ENCODE measurements around the gene TRIO. TPM values are rescaled to one million over a fixed set of nuclear protein-coding genes. Genes with fewer than 3 reads are reported as not detected.
"Not testable (repeated sequence)": the region's sequence is repeated elsewhere in the genome, so short reads cannot be mapped to it uniquely, and the experiment has no call there.

TRIO gene
- total RNA-seq, 1 donor, result 410 TPM

- no peak for TF ChIP-seq CTCF (IDR thresholded peaks at IDR 0.05; ENCODE audit: insufficient read depth, low read depth, low read length)
- no peak for DNase-seq (ENCODE audit: low read depth)
- H3K4me3 ChIP-seq (ENCODE audit: low read depth, low read length), result no peak overlapping the region
Measured at GRCh38 chr5:14534773-14535172, 391.6 kb downstream of the TRIO start.

- TF ChIP-seq CTCF (IDR thresholded peaks at IDR 0.05; ENCODE audit: insufficient read depth, low read depth, low read length), result no peak
- H3K4me3 ChIP-seq (ENCODE audit: low read depth, low read length), result no peak overlapping the region
- DNase-seq (ENCODE audit: low read depth), result no peak
Measured at GRCh38 chr5:14545308-14545707, 402.2 kb downstream of the TRIO start.

GRCh38 chr5:14545862-14546261 is 402.7 kb downstream of the TRIO start:
- no peak overlapping the region for H3K4me3 ChIP-seq (ENCODE audit: low read depth, low read length)
- no peak for DNase-seq (ENCODE audit: low read depth)
- TF ChIP-seq CTCF (IDR thresholded peaks at IDR 0.05; ENCODE audit: insufficient read depth, low read depth, low read length), result no peak

GRCh38 chr5:14547666-14548065 is 404.5 kb downstream of the TRIO start:
- no peak for TF ChIP-seq CTCF (IDR thresholded peaks at IDR 0.05; ENCODE audit: insufficient read depth, low read depth, low read length)
- DNase-seq (ENCODE audit: low read depth), result no peak

GRCh38 chr5:14551211-14551610 is 408.1 kb downstream of the TRIO start:
- no peak overlapping the region for H3K4me3 ChIP-seq (ENCODE audit: low read depth, low read length)
- no peak for TF ChIP-seq CTCF (IDR thresholded peaks at IDR 0.05; ENCODE audit: insufficient read depth, low read depth, low read length)
- no peak for DNase-seq (ENCODE audit: low read depth)

More at GRCh38 chr5:14547666-14548065, 404.5 kb downstream of the TRIO start:
- H3K4me3 ChIP-seq (ENCODE audit: low read depth, low read length), result no peak overlapping the region

- no peak for TF ChIP-seq CTCF (IDR thresholded peaks at IDR 0.05; ENCODE audit: insufficient read depth, low read depth, low read length)
- H3K4me3 ChIP-seq (ENCODE audit: low read depth, low read length), result no peak overlapping the region
- no peak for DNase-seq (ENCODE audit: low read depth)
Measured at GRCh38 chr5:14552017-14552416, 408.9 kb downstream of the TRIO start.

- not testable (repeated sequence) for DNase-seq (ENCODE audit: low read depth); H3K4me3 ChIP-seq (ENCODE audit: low read depth, low read length)
Measured at GRCh38 chr5:14554288-14554687, 411.1 kb downstream of the TRIO start.
